HEK293T (cell line): ENCODE results near the gene NFIX.

Experiments
- CTCF ChIA-PET: fragments of 350-600 bp; formaldehyde crosslinking; extraction: SDS; loops from one replicate; lab custom pipeline; 2021; ENCODE audit warnings: antibody characterized with exemption, inconsistent platforms; lab: Yijun Ruan, JAX
- POLR2A ChIA-PET: fragments of 350-600 bp; formaldehyde crosslinking; extraction: SDS; loops from one replicate; lab custom pipeline; 2020; ENCODE audit warnings: antibody characterized with exemption, inconsistent platforms; lab: Yijun Ruan, JAX
- DNase-seq: peaks from one replicate; pipeline ENCODE4 v3.0.0; 2012; ENCODE audit warnings: mixed read lengths; ENCODE audit errors: extremely low spot score
- ARNT ChIP-seq: fragments of 450-650 bp; IDR thresholded peaks from 2 replicates; pipeline ENCODE4 v1.6.1; 2017; ENCODE audit warnings: mild to moderate bottlenecking
- BHLHE40 ChIP-seq: fragments of 450-650 bp; IDR thresholded peaks from 2 replicates; pipeline ENCODE4 v1.6.1; 2016; ENCODE audit warnings: mild to moderate bottlenecking, moderate library complexity, borderline replicate concordance
- CTBP1 ChIP-seq: fragments of 450-650 bp; IDR thresholded peaks from 2 replicates; pipeline ENCODE4 v1.6.1; 2016; ENCODE audit warnings: borderline replicate concordance
- ELF4 ChIP-seq: fragments of 450-650 bp; IDR thresholded peaks from 2 replicates; pipeline ENCODE4 v1.6.1; 2017; ENCODE audit warnings: antibody characterized with exemption
- FOXA1 ChIP-seq: fragments of 450-650 bp; IDR thresholded peaks from 2 replicates; pipeline ENCODE4 v1.6.1; 2016; ENCODE audit warnings: mild to moderate bottlenecking
- FOXK2 ChIP-seq: fragments of 450-650 bp; IDR thresholded peaks from 2 replicates; pipeline ENCODE4 v1.6.1; 2016; ENCODE audit warnings: mild to moderate bottlenecking
- FOXM1 ChIP-seq: fragments of 450-650 bp; IDR thresholded peaks from 2 replicates; pipeline ENCODE4 v1.6.1; 2017; ENCODE audit warnings: mild to moderate bottlenecking, borderline replicate concordance
- HDGF ChIP-seq: fragments of 450-650 bp; IDR thresholded peaks from 2 replicates; pipeline ENCODE4 v1.6.1; 2017; ENCODE audit warnings: antibody characterized with exemption, borderline replicate concordance
- L3MBTL2 ChIP-seq: fragments of 450-650 bp; conservative IDR thresholded peaks from 2 replicates; pipeline ENCODE4 v1.6.1; 2016; ENCODE audit warnings: mild to moderate bottlenecking
- LEF1 ChIP-seq: fragments of 450-650 bp; IDR thresholded peaks from 2 replicates; pipeline ENCODE4 v1.6.1; 2017; ENCODE audit warnings: mild to moderate bottlenecking, borderline replicate concordance
- NFRKB ChIP-seq: fragments of 450-650 bp; IDR thresholded peaks from 2 replicates; pipeline ENCODE4 v1.6.1; 2016; ENCODE audit warnings: mild to moderate bottlenecking, moderate library complexity
- PKNOX1 ChIP-seq: fragments of 450-650 bp; IDR thresholded peaks from 2 replicates; pipeline ENCODE4 v1.6.1; 2016
- SP1 ChIP-seq: fragments of 450-650 bp; IDR thresholded peaks from 2 replicates; pipeline ENCODE4 v1.6.1; 2017
- SUZ12 ChIP-seq: fragments of 450-650 bp; IDR thresholded peaks from 2 replicates; pipeline ENCODE4 v1.6.1; 2016; ENCODE audit warnings: mild to moderate bottlenecking
- TARDBP ChIP-seq: fragments of 450-650 bp; IDR thresholded peaks from 2 replicates; pipeline ENCODE4 v1.6.1; 2016
- ZNF384 ChIP-seq: fragments of 450-650 bp; IDR thresholded peaks from 2 replicates; pipeline ENCODE4 v1.6.1; 2016

NFIX gene

GRCh38 chr19:13101590-13102415 is 106.5 kb downstream of the NFIX start:
- POLR2A ChIA-PET = interaction anchor here (1.1 to 1.2 kb wide), 2 partner anchors 16 to 61 kb away, joined by 3 to 4 read pairs; partner anchors contain the start of gene NACC1
- DNase-seq = no peak
- TF ChIP-seq ARNT = no peak
- TF ChIP-seq SP1 = no peak
- TF ChIP-seq BHLHE40 = no peak
- TF ChIP-seq FOXK2 = no peak
- TF ChIP-seq ELF4 = no peak
- no peak for TF ChIP-seq NFRKB
- TF ChIP-seq LEF1 = no peak
- no peak for TF ChIP-seq ZNF384
- TF ChIP-seq CTBP1 = no peak
- no peak for TF ChIP-seq PKNOX1
- no peak for TF ChIP-seq L3MBTL2
- CTCF ChIA-PET = interaction anchor here (0.7 to 1.3 kb wide), 3 partner anchors 48 to 134 kb away, joined by 3 to 4 read pairs (median 3); partner anchors contain the start of genes IER2 and STX10

- TF ChIP-seq CTBP1 = no peak
- TF ChIP-seq FOXM1 = no peak
- TF ChIP-seq FOXK2 = no peak
- no peak for TF ChIP-seq LEF1
- no peak for TF ChIP-seq HDGF
- TF ChIP-seq L3MBTL2 = no peak
- no peak for TF ChIP-seq ARNT
- no peak for TF ChIP-seq FOXA1
- TF ChIP-seq SUZ12 = no peak
- no peak for TF ChIP-seq BHLHE40
- no peak for TF ChIP-seq ELF4
- DNase-seq = no peak
- ChIA-PET CTCF (no interaction called here), POLR2A (no interaction called here)
These were observed 107.1 kb downstream of the NFIX start for GRCh38 chr19:13102416-13102665.

GRCh38 chr19:13102666-13103580 is 107.6 kb downstream of the NFIX start, which contains the start of gene LYL1:
LYL1 (minus strand) TSS chr19:13102858; CDS start chr19:13101171, 1,687 bp downstream.
- no peak for DNase-seq
- ChIA-PET POLR2A (no interaction called here), CTCF (interaction anchor here (1.5 kb wide), 1 partner anchor 138 kb away, joined by 4 read pairs; no protein-coding TSS in a partner anchor)
- TF ChIP-seq SP1 (no peak), CTBP1 (no peak), BHLHE40 (no peak), FOXK2 (no peak), FOXA1 (no peak), ELF4 (no peak), NFRKB (no peak), L3MBTL2 (no peak), FOXM1 (no peak), LEF1 (no peak), SUZ12 (no peak), HDGF (no peak), PKNOX1 (no peak), ARNT (no peak), TARDBP (no peak), ZNF384 (no peak)

GRCh38 chr19:13103581-13104359 is 108.5 kb downstream of the NFIX start:
- ChIA-PET CTCF (interaction anchor here (1.1 to 1.6 kb wide), 3 partner anchors 124 to 139 kb away, joined by 3 to 5 read pairs (median 4); no protein-coding TSS in a partner anchor), POLR2A (no interaction called here)
- TF ChIP-seq SUZ12 (no peak), FOXA1 (no peak), TARDBP (no peak), FOXK2 (no peak), ZNF384 (no peak), ARNT (no peak), NFRKB (no peak)
- no peak for DNase-seq

- POLR2A ChIA-PET = interaction anchor here (2.1 kb wide), 1 partner anchor 48 kb away, joined by 9 read pairs; no protein-coding TSS in a partner anchor
- DNase-seq = peak; percentile 72
- CTCF ChIA-PET = interaction anchor here (1.0 to 1.6 kb wide), 4 partner anchors 124 to 139 kb away, joined by 3 to 5 read pairs (median 4); no protein-coding TSS in a partner anchor
- TF ChIP-seq HDGF (no peak), CTBP1 (no peak), FOXK2 (no peak), ELF4 (no peak), ARNT (no peak), SP1 (no peak), TARDBP (no peak), BHLHE40 (no peak)
These were observed 109.1 kb downstream of the NFIX start for GRCh38 chr19:13104360-13104847.
